ENCODE data around the gene KCTD1. TPM values are rescaled to one million over a fixed set of nuclear protein-coding genes. Genes with fewer than 3 reads are reported as not detected.

The KCTD1 gene
- total RNA-seq, 2 donors from 2014 or later = 13.3 to 13.6 TPM

DNA sequence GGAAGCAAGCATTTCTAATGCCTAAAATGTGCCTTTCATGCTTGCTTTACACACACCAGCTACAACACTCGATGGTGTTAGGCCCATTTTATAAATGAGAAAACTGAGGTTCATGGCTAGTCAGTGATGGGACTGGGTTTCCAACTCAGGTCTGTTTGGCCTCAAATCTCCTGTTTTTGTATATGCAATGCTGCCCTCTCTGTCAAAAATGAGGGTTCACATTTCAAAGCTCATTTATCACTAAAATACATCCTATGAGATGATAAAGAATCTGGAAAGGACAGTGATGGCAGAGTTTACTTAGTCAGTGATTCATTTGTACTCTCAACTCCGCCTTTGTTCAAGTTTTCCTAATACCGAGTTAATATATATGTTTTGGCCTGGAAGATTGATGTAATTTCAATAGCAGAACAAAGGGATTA is 92.3 kb downstream of the KCTD1 start:
- no peak for DNase-seq
- H3K9me3 ChIP-seq = no peaks in the 10 kb centered on the region
- no peak overlapping the region for H3K27ac ChIP-seq
- H3K9ac ChIP-seq (ENCODE audit: low read depth in 2 of 2, low read length in 2 of 2) = no peak overlapping the region
- intact Hi-C loops (cut with DNase I) = no loop called here
- TF ChIP-seq, protein P1, sequence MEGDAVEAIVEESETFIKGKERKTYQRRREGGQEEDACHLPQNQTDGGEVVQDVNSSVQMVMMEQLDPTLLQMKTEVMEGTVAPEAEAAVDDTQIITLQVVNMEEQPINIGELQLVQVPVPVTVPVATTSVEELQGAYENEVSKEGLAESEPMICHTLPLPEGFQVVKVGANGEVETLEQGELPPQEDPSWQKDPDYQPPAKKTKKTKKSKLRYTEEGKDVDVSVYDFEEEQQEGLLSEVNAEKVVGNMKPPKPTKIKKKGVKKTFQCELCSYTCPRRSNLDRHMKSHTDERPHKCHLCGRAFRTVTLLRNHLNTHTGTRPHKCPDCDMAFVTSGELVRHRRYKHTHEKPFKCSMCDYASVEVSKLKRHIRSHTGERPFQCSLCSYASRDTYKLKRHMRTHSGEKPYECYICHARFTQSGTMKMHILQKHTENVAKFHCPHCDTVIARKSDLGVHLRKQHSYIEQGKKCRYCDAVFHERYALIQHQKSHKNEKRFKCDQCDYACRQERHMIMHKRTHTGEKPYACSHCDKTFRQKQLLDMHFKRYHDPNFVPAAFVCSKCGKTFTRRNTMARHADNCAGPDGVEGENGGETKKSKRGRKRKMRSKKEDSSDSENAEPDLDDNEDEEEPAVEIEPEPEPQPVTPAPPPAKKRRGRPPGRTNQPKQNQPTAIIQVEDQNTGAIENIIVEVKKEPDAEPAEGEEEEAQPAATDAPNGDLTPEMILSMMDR (IDR thresholded peaks at IDR 0.05) = no peak
- no peak overlapping the region for H3K4me3 ChIP-seq
- no peaks in the 10 kb centered on the region for H3K27me3 ChIP-seq
- H3K4me1 ChIP-seq = no peaks in the 10 kb centered on the region
- H3K36me3 ChIP-seq = no peaks in the 10 kb centered on the region

DNA sequence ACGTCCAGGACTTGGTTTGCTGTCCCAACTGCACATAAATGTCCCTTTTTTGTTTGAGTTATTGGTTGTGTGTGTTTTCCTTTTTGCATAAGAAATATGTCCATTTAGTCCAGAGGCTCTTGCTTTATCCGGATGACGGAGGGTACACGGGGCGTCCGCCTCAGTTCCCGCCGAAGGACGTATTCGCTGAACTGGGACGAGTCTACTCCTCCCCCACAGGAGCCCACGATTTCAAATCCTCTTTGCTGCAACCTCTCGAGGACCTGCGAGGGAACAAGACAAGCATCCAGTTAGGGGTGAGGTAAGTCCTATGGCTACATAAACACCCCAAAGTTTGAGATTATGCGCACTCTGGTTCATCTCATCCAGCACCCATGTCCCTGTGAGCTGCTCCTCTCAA is 92.7 kb downstream of the KCTD1 start:
- no peaks in the 10 kb centered on the region for H3K36me3 ChIP-seq
- no peak overlapping the region for H3K9ac ChIP-seq (ENCODE audit: low read depth in 2 of 2, low read length in 2 of 2)
- no peaks in the 10 kb centered on the region for H3K27me3 ChIP-seq
- H3K4me1 ChIP-seq = no peaks in the 10 kb centered on the region
- intact Hi-C loops (cut with DNase I) = no loop called here
- DNase-seq = no peak
- no peak overlapping the region for H3K4me3 ChIP-seq
- TF ChIP-seq, protein P1 (IDR thresholded peaks at IDR 0.05) = no peak
- H3K27ac ChIP-seq = no peak overlapping the region
- H3K9me3 ChIP-seq = no peaks in the 10 kb centered on the region

DNA sequence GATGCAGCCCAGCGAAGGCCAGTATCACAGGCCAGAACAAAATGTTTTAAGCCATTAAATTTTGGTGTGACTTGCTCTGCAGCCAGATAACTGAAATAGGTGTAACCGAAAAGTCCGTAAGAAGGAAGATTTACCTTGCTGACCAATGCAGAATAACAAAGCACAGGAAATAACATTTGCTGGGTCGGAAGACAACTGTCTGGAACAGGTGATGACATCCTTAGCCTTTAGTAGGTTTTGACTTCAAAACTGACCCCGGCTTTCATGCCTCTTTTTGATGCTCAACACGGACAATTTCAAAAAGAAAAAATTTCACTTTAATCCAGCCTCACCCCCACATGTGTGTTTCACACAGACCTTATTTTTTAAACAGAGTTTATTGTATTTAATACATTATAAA is 93.7 kb downstream of the KCTD1 start:
- intact Hi-C loops (cut with DNase I) = no loop called here
- H3K4me3 ChIP-seq = no peak overlapping the region
- no peak for DNase-seq
- no peaks in the 10 kb centered on the region for H3K36me3 ChIP-seq
- no peaks in the 10 kb centered on the region for H3K4me1 ChIP-seq
- TF ChIP-seq, protein P1 (IDR thresholded peaks at IDR 0.05) = no peak
- H3K27me3 ChIP-seq = no peaks in the 10 kb centered on the region
- no peak overlapping the region for H3K9ac ChIP-seq (ENCODE audit: low read depth in 2 of 2, low read length in 2 of 2)
- no peaks in the 10 kb centered on the region for H3K9me3 ChIP-seq
- H3K27ac ChIP-seq = no peak overlapping the region

DNA sequence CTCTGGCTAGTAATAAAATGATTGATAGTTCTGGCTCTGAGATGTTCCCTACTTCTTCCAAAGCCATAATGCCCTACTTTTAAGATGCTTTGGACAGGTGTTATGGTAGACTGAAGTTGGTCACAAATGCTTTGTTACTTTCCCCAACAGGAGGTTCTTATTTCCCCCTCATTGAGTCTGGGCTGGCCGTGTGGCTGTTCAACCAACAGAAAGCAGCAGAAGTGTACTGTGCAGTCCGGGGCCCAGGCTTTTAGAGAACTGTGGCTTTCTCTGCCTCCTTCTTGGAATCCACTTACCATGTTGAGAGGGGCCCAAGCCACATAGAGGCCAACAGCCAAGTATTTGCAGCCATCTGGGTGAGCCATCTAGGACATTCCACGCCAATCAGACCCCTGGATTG is 94.2 kb downstream of the KCTD1 start:
- Histone ChIP-seq H3K27ac (no peak overlapping the region), H3K9me3 (no peaks in the 10 kb centered on the region), H3K36me3 (no peaks in the 10 kb centered on the region), H3K4me1 (no peaks in the 10 kb centered on the region), H3K4me3 (no peak overlapping the region), H3K9ac (ENCODE audit: low read depth in 2 of 2, low read length in 2 of 2) (no peak overlapping the region), H3K27me3 (no peaks in the 10 kb centered on the region)
- intact Hi-C loops (cut with DNase I) = no loop called here
- TF ChIP-seq, protein P1 (IDR thresholded peaks at IDR 0.05) = no peak
- DNase-seq = no peak

DNA sequence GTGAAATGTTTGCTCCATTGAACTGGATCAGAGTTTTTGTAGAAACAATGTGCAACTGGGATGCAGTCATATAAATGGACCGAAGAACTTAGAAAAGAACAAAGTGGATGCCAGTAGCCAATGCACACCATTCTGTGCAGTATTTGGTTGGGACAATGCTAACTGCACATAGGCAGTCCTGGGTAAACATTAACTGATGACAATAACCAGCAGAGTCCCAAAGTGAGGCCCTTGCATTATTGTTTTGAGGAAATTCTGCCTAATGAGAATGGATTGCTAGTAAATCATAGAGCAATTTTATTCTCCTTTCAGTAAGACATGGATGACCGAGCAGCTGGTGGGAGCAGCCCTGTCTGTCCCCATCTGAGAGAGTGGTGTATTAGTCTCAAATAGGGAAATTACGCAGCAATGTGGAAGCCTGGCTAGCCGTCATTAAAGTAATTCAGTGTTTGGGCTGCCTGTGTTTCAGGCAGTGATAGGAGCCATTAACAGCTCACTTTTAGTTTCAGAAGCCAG is 94.9 kb downstream of the KCTD1 start:
- H3K36me3 ChIP-seq = no peaks in the 10 kb centered on the region
- no peaks in the 10 kb centered on the region for H3K9me3 ChIP-seq
- no peaks in the 10 kb centered on the region for H3K4me1 ChIP-seq
- intact Hi-C loops (cut with DNase I) = no loop called here
- TF ChIP-seq, protein P1 (IDR thresholded peaks at IDR 0.05) = no peak
- no peak overlapping the region for H3K4me3 ChIP-seq
- H3K27ac ChIP-seq = no peak overlapping the region
- no peak overlapping the region for H3K9ac ChIP-seq (ENCODE audit: low read depth in 2 of 2, low read length in 2 of 2)
- DNase-seq = no peak
- no peaks in the 10 kb centered on the region for H3K27me3 ChIP-seq
